Activated effector memory CD4-positive, alpha-beta T cell treated with Interleukin-2 at 50 U/mL for 16 hours (primary cell): ENCODE data around the gene GRM8.

ENCODE experiments used
- DNase-seq: peaks from one replicate; pipeline ENCODE4 v3.0.0-alpha.2; 2020

GRM8 gene

GRCh38 chr7:126656165-126656564 lies 596.6 kb downstream of the GRM8 start:
- DNase-seq: no peak

- DNase-seq: no peak
Measured at GRCh38 chr7:126637538-126637937, 615.2 kb downstream of the GRM8 start.

- DNase-seq: no peak
Measured at GRCh38 chr7:126635545-126635944, 617.2 kb downstream of the GRM8 start.

DNA sequence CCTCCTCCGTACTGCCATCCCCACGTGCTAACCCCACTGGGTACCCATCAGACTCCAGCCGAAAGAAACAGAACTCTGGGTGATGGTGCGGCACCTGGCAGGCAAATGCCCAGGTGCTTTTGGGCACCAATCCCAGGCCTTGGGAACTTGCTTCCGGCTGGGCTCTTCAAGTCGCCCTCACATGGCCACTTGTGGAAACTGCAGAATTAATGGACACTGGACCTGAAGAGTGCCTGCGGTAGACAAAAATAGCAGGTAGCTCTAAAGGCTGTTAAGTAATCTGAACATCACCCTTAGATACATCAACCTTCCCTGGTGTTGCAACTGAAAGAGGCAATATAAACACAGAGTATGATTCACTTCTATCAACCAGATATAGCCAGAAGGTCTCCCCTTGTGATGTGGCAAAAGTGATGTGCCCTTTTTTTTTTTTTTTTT lies 644.4 kb downstream of the GRM8 start:
- DNase-seq: no peak

DNA sequence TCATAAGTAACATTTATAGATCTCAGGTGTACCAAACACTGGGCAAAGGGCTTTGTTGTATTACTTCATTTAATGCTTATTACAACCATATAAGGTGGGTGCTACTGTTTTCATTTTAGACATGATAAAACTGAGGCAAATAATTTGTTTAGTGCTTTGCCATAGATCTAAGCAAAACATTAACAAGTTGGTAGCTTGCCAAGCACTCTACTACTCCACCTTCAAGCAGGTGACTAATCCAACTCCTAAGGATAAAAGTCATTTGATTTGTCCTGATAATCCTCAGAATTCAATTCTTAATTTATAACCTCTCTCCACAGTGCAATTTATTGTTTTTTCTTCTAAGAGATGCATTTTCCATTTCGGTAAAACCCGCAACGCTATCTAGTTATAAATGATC lies 646.4 kb downstream of the GRM8 start:
- DNase-seq: no peak

GRCh38 chr7:126605553-126605952 lies 647.2 kb downstream of the GRM8 start:
- no peak for DNase-seq

GRCh38 chr7:126605056-126605455 lies 647.7 kb downstream of the GRM8 start:
- DNase-seq: no peak

- no peak for DNase-seq
Measured at GRCh38 chr7:126589068-126589684, 663.6 kb downstream of the GRM8 start.

- no peak for DNase-seq
Measured at GRCh38 chr7:126578338-126578737, 674.4 kb downstream of the GRM8 start.

- no peak for DNase-seq
Measured at GRCh38 chr7:126574276-126575250, 678.2 kb downstream of the GRM8 start.

DNA sequence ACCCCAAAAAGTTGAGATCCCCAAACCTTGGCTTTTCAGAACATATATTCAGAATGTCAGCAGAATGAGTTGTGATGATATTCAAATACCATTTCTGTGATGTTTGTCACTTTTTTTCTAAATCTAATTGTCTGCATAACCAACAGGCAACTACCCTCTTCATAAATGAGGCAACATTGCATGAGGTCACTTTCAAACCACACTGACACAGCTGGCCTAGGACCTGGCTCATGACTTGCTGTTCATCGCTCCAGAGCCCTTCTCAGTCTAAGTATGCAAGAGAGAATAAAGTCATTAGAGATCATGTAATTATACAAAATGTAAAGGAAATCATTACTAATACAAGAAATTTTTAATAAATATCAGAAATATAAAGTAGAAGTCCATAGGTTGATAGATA lies 681.9 kb downstream of the GRM8 start:
- no peak for DNase-seq

GRCh38 chr7:126569402-126569801 lies 683.3 kb downstream of the GRM8 start:
- DNase-seq: no peak

GRCh38 chr7:126557271-126557670 lies 695.5 kb downstream of the GRM8 start:
- DNase-seq: no peak

GRCh38 chr7:126541406-126541805 lies 711.3 kb downstream of the GRM8 start:
- DNase-seq: no peak

- DNase-seq: no peak
Measured at GRCh38 chr7:126535176-126535575, 717.6 kb downstream of the GRM8 start.

DNA sequence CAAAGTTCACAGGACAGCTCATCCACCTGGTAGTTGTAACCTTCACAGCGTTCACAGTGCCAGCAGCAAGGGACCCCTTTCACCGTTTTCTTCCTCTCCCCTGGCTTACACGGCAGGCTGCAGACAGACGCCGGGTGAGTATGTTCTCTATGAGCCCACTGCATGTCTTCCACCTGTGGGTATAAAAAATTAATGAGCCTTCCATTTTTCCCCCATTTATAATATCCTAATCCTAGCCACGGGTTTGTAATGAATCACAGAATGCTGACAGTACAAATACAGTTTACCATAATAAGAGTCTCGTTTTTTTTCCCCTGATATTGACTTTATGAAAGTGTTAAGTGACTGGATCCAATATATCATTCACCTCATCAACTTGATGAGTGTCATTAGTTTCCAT lies 719.0 kb downstream of the GRM8 start:
- DNase-seq: no peak

DNA sequence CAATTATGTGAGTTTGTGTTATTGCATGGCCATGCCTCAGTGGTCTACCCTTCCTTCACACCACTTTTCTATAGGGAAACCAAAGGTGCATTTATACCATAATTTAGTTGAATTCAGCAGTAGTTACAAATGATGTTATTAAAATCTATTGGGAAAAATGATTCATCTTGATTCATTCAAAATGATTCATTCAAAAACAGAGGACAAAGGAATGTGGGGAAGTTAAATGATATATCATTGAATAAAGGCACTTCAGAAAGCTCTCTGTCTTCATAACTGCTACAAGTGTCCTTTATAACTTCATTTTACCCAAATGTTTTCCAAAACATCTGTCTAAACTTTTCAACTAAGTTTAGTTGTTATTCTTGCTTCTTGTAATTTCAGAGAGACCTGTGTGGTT lies 722.9 kb downstream of the GRM8 start:
- DNase-seq: no peak

DNA sequence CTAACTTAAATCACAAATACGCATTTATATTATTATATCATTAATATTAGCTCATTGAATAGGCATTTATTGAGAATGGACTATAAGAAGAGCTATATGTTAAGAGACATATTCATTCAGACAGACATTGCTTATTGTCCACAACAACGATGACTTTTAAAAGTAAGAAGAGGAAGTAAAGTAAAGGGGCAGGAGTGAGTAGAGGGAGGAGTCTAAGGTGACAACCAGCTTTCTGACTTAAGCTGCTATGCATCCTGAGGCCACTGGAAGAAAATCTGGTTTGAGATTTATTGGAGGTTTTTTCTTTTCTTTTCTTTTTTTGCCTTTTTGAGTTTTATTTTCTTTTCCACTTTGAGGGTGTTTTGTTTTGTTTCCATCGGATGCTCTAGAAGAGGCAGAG lies 723.5 kb downstream of the GRM8 start:
- DNase-seq: no peak

DNA sequence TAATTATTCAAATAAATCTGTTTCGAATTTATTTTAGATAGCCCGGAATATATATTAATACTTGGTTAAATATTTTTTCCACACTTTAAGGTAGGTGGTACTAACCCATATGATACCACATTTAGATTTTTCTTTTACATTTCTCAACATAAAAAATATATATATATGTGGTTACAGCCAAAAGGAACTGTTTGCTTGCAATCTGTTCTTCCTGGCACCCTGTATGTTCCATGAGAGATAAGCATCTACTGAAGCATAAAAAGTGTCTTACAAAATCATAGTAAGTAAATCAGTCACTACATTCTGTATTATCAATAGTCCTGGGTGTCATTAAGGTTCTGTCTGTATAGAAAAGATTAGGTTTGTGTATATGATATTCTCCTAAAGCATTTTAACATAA lies 726.8 kb downstream of the GRM8 start:
- no peak for DNase-seq

DNA sequence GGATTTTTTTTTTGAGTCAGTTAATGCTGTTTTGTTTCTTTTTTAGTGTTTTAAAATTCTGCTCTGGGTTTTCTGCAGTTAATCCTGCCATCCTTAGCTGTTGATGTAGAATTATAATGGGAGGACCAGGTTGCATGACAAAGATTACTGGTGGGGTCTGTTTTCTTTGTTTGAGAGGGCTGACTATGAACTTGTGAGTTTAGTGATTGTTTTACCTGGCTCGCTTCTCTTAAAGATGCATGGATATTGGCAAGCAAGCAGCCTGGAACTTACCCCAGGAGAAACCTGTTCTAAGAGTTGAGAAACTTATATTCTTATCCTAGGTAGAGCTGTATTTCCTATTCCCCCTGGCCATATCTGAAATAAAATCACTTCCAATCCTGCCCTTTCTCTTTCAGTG lies 727.8 kb downstream of the GRM8 start:
- no peak for DNase-seq

DNA sequence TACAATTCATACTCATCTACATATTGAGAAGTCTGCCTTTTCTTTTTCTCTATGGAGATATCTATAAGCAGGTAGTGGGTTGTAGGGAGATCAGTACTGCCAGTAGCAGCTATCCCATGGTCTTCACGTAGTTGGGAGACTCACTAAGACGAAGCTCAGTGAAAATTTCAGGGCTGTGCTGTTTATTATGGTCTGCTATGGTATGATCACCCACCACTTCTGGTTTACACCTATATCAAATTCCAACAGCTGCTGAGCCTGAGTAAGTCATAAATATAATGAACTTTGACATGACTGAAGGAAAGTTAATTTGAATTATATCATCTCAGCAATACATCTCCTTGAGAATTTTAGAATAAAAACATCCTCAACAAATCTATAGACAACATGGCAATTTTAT lies 741.7 kb downstream of the GRM8 start:
- no peak for DNase-seq

DNA sequence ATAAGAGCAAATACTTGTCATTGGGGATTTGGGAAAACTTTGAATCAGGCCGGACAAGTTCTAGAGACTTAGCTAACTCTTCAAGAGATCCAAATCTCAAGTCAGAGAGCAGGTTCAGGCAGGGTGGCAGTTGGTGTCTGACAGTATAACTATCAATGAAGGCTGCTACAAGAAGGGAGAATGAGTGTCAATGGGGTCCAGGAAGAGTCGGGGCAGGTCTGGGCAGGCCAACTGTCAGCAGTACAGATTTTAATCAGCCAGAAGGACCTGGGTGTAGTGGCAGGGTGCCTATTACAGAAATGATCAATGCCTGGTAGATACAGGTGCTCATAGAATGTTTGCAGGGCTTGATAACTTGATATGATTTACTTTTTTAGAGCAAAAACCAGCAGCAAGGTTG lies 751.1 kb downstream of the GRM8 start:
- DNase-seq: no peak

GRCh38 chr7:126499481-126499880 lies 753.3 kb downstream of the GRM8 start:
- no peak for DNase-seq

- DNase-seq: no peak
Measured at GRCh38 chr7:126495733-126496132, 757.0 kb downstream of the GRM8 start.
